Dendritic cell treated with granulocyte-macrophage colony-stimulating factor and Interleukin-4, amounts not matched to agents 40 ng/mL and 50 ng/mL, for 4 days (primary cell): Measurements from ENCODE around the gene THSD7A.

Experiments used
- H3K27ac Mint-ChIP-seq: one replicate; pipeline ENCODE4 v1.8.0; 2022; ENCODE audit warnings: mild to moderate bottlenecking, mixed read lengths
- H3K27me3 Mint-ChIP-seq: one replicate; pipeline ENCODE4 v1.8.0; 2022; ENCODE audit warnings: mild to moderate bottlenecking, mixed read lengths
- H3K36me3 Mint-ChIP-seq: one replicate; pipeline ENCODE4 v1.8.0; 2022; ENCODE audit warnings: low read depth, mixed read lengths
- H3K4me1 Mint-ChIP-seq: one replicate; pipeline ENCODE4 v1.8.0; 2022; ENCODE audit warnings: low read depth, mixed read lengths
- H3K4me3 Mint-ChIP-seq: one replicate; pipeline ENCODE4 v1.8.0; 2022; ENCODE audit warnings: mild to moderate bottlenecking, moderate library complexity, mixed read lengths
- H3K9me3 Mint-ChIP-seq: one replicate; pipeline ENCODE4 v1.8.0; 2022; ENCODE audit warnings: mixed read lengths
- intact Hi-C: fragments of 100-400 bp; cut with micrococcal nuclease; formaldehyde crosslinking; loops from one replicate; pipeline ENCODE4 v1.15.0; 2022

Gene THSD7A

GRCh38 chr7:11642841-11643240 lies 189.2 kb downstream of the THSD7A start:
- intact Hi-C loops, result no loop called here
- Mint-ChIP-seq H3K4me3 (no peak overlapping the region), H3K36me3 (no peaks in the 10 kb centered on the region), H3K27ac (no peak overlapping the region), H3K27me3 (no peaks in the 10 kb centered on the region), H3K4me1 (no peaks in the 10 kb centered on the region), H3K9me3 (no peaks in the 10 kb centered on the region)

- intact Hi-C loops, result no loop called here
- Mint-ChIP-seq H3K4me3 (no peak overlapping the region), H3K27ac (no peak overlapping the region), H3K9me3 (no peaks in the 10 kb centered on the region), H3K36me3 (no peaks in the 10 kb centered on the region), H3K27me3 (no peaks in the 10 kb centered on the region), H3K4me1 (no peaks in the 10 kb centered on the region)
These were observed 189.7 kb downstream of the THSD7A start for GRCh38 chr7:11642276-11642675.

GRCh38 chr7:11638011-11638774 lies 193.8 kb downstream of the THSD7A start:
- H3K27me3 Mint-ChIP-seq, result no peaks in the 10 kb centered on the region
- no peak overlapping the region for H3K4me3 Mint-ChIP-seq
- H3K27ac Mint-ChIP-seq, result no peak overlapping the region
- H3K9me3 Mint-ChIP-seq, result no peaks in the 10 kb centered on the region
- intact Hi-C loops, result no loop called here
- H3K4me1 Mint-ChIP-seq, result no peaks in the 10 kb centered on the region
- H3K36me3 Mint-ChIP-seq, result no peaks in the 10 kb centered on the region

GRCh38 chr7:11636274-11636673 lies 195.7 kb downstream of the THSD7A start:
- Mint-ChIP-seq H3K36me3 (no peaks in the 10 kb centered on the region), H3K27ac (no peak overlapping the region), H3K27me3 (no peaks in the 10 kb centered on the region), H3K4me3 (no peak overlapping the region), H3K9me3 (no peaks in the 10 kb centered on the region), H3K4me1 (no peaks in the 10 kb centered on the region)
- intact Hi-C loops, result no loop called here

- no peaks in the 10 kb centered on the region for H3K27me3 Mint-ChIP-seq
- H3K4me1 Mint-ChIP-seq, result no peaks in the 10 kb centered on the region
- H3K4me3 Mint-ChIP-seq, result no peak overlapping the region
- no peaks in the 10 kb centered on the region for H3K9me3 Mint-ChIP-seq
- no peak overlapping the region for H3K27ac Mint-ChIP-seq
- H3K36me3 Mint-ChIP-seq, result no peaks in the 10 kb centered on the region
- intact Hi-C loops, result no loop called here
These were observed 198.7 kb downstream of the THSD7A start for GRCh38 chr7:11633310-11633709.

- no peak overlapping the region for H3K4me3 Mint-ChIP-seq
- H3K36me3 Mint-ChIP-seq, result no peaks in the 10 kb centered on the region
- intact Hi-C loops, result no loop called here
- H3K27ac Mint-ChIP-seq, result no peak overlapping the region
- no peaks in the 10 kb centered on the region for H3K4me1 Mint-ChIP-seq
- H3K27me3 Mint-ChIP-seq, result no peaks in the 10 kb centered on the region
- no peaks in the 10 kb centered on the region for H3K9me3 Mint-ChIP-seq
These were observed 201.6 kb downstream of the THSD7A start for GRCh38 chr7:11630355-11630754.

- Mint-ChIP-seq H3K9me3 (peaks cover 9% of the 10 kb centered on the region), H3K4me1 (no peaks in the 10 kb centered on the region), H3K36me3 (no peaks in the 10 kb centered on the region), H3K27ac (no peak overlapping the region), H3K27me3 (no peaks in the 10 kb centered on the region), H3K4me3 (no peak overlapping the region)
- intact Hi-C loops, result no loop called here
These were observed 206.3 kb downstream of the THSD7A start for GRCh38 chr7:11625669-11626068.

GRCh38 chr7:11623093-11623678 lies 208.8 kb downstream of the THSD7A start:
- Mint-ChIP-seq H3K36me3 (no peaks in the 10 kb centered on the region), H3K27me3 (no peaks in the 10 kb centered on the region), H3K4me3 (no peak overlapping the region), H3K27ac (no peak overlapping the region), H3K4me1 (no peaks in the 10 kb centered on the region), H3K9me3 (peaks cover 9% of the 10 kb centered on the region)
- intact Hi-C loops, result no loop called here

GRCh38 chr7:11620406-11621253 lies 211.4 kb downstream of the THSD7A start:
- Mint-ChIP-seq H3K4me3 (no peak overlapping the region), H3K27ac (no peak overlapping the region), H3K36me3 (no peaks in the 10 kb centered on the region), H3K4me1 (no peaks in the 10 kb centered on the region), H3K9me3 (peaks cover 9% of the 10 kb centered on the region), H3K27me3 (no peaks in the 10 kb centered on the region)
- intact Hi-C loops, result no loop called here

- intact Hi-C loops, result no loop called here
- H3K4me1 Mint-ChIP-seq, result no peaks in the 10 kb centered on the region
These were observed 215.5 kb downstream of the THSD7A start for GRCh38 chr7:11616466-11616865.

GRCh38 chr7:11615174-11615573 lies 216.8 kb downstream of the THSD7A start:
- no peaks in the 10 kb centered on the region for H3K36me3 Mint-ChIP-seq
- intact Hi-C loops, result no loop called here
- H3K27me3 Mint-ChIP-seq, result no peaks in the 10 kb centered on the region

More at GRCh38 chr7:11616466-11616865, 215.5 kb downstream of the THSD7A start:
- no peaks in the 10 kb centered on the region for H3K9me3 Mint-ChIP-seq
- no peak overlapping the region for H3K27ac Mint-ChIP-seq
- H3K4me3 Mint-ChIP-seq, result no peak overlapping the region
- H3K27me3 Mint-ChIP-seq, result no peaks in the 10 kb centered on the region
- H3K36me3 Mint-ChIP-seq, result no peaks in the 10 kb centered on the region

GRCh38 chr7:11613292-11613930 lies 218.6 kb downstream of the THSD7A start:
- H3K4me3 Mint-ChIP-seq, result no peak overlapping the region
- no peaks in the 10 kb centered on the region for H3K9me3 Mint-ChIP-seq
- no peaks in the 10 kb centered on the region for H3K27me3 Mint-ChIP-seq
- H3K27ac Mint-ChIP-seq, result no peak overlapping the region
- no peaks in the 10 kb centered on the region for H3K4me1 Mint-ChIP-seq
- intact Hi-C loops, result no loop called here
- H3K36me3 Mint-ChIP-seq, result no peaks in the 10 kb centered on the region

More at GRCh38 chr7:11615174-11615573, 216.8 kb downstream of the THSD7A start:
- H3K9me3 Mint-ChIP-seq, result no peaks in the 10 kb centered on the region
- no peak overlapping the region for H3K27ac Mint-ChIP-seq
- no peaks in the 10 kb centered on the region for H3K4me1 Mint-ChIP-seq
- no peak overlapping the region for H3K4me3 Mint-ChIP-seq

GRCh38 chr7:11612737-11613136 lies 219.3 kb downstream of the THSD7A start:
- H3K27me3 Mint-ChIP-seq, result no peaks in the 10 kb centered on the region
- no peak overlapping the region for H3K27ac Mint-ChIP-seq
- no peaks in the 10 kb centered on the region for H3K4me1 Mint-ChIP-seq
- H3K9me3 Mint-ChIP-seq, result no peaks in the 10 kb centered on the region
- no peak overlapping the region for H3K4me3 Mint-ChIP-seq
- intact Hi-C loops, result no loop called here
- H3K36me3 Mint-ChIP-seq, result no peaks in the 10 kb centered on the region
